ENCODE measurements around the gene DPP6.

Gene DPP6

DNA sequence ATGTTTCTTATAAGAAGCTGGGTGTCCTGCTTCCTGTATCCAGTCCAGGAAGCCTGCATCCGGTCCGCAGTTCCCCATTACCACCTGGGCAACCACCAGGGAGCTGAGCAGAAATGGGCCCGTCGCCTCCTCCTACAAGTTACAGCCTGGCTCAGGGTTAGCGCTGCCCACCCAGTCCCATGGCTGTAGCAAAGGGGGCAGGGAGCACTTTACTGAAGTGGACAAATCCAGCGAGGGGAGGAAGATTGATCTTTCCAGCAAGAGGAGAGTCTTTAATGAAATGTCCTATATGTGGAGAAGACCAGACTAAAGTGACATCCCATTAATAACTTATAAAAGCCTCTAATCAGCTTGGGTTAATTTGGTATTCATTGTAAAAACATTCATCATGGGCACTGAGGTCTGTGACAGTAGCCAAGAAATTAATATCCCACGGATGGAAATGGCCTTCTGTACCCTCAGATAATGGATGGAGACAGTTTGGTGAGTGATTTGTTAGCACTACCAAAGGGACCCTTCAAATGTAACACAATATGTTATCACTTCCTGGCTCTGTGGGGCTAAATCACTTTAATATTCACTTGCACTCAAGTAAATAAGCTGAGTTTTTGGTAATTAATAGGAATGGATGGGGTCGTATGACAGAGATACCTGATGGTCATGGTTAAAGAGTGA lies 627.3 kb downstream of the DPP6 start:
- no peak for DNase-seq

DNA sequence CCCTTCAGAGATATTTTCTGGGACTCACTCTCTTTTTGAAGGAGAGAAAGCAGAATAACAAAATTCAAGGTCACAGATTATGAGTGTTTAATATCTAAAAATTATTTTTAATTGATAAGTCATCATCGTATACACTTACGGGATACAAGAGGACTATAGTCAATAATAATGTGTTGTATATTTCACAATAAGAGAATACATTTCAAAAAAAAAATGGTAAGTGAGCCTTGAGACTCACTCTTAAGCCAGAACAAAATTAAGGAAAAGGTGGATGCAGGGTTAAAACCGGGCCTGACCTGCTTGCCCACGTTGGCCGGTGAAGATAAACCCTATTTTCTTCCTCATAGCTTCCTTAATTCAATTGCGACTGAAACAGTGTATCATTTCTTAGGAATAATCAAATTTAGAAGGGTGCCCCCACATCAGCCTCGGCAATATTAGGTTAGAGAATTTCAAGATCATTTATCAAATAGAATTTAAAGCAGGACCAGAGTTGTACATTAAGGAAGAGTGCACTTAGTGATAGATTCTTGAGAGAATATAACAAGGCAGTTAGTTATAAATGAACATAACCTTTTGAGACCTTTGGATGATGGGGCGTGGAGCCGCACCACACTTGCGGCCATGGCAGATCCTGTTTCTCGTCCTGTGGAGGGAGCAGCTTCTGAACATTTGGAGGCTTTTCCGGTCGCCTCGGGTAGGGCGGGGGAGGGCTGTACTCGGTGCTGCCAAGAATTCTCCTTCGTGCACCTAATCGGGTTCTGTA lies 628.9 kb downstream of the DPP6 start:
- no peak for DNase-seq

DNA sequence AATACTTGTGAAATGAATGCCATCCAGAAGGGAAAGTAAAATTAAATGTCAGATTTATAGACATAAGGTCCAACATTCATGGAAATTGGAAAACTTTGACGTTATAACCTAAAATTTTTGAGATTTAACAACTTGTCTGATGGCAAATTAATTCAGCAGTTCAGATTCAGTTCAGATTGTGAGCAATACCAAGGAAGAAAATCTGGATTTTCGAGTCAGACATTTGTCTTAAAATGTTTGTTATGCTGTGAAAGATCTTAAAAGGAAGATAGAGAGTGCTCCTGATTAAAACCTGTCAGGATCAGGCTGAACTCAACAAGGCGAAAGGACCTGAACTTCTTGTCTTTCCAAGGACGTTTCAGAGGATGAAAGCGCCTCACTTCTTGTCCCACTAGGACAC lies 629.8 kb downstream of the DPP6 start:
- no peak for DNase-seq

- no peak for DNase-seq
These were observed 632.7 kb downstream of the DPP6 start for GRCh38 chr7:154684666-154685563.

- no peak for DNase-seq
These were observed 633.3 kb downstream of the DPP6 start for GRCh38 chr7:154685564-154685901.

DNA sequence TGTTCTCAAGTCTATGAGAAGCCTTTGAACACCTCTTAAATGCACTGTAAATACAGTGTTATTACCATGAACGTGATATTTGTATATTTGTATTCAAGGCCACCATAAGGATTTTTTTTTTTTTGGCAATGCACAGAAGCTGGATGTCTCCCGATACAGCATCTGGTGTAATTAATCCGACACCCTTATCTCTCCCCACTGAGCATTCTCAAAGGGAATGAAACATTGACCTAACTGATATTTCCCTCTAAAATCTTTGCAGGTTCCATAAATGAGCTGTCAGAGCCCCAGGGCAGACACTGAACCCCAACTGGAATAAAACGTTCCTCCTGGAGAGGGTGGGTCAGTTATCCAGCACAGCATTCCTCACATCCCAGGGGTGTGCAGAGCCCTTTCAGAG lies 634.1 kb downstream of the DPP6 start:
- no peak for DNase-seq

- no peak for DNase-seq
These were observed 636.8 kb downstream of the DPP6 start for GRCh38 chr7:154688952-154689351.

DNA sequence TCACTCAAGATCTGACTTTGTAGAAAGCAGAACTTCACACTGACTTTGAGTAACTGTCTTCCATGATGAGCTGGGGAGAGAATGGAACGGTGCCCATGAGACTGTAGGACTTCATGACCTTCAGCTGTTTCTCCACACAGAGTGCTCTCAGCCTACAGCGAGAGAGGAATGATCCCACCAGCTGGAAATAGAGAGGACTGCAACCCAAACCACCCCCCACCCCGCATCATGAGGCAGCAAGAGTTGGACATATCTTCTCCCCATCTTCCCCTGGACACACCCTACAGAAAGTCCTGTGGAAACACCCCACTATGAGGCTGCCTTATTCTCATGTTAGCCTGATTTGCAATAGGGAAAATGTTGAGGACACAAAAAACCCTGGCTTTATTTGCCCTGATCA lies 638.2 kb downstream of the DPP6 start:
- DNase-seq, result no peak

GRCh38 chr7:154693661-154694060 lies 641.5 kb downstream of the DPP6 start:
- DNase-seq, result no peak

GRCh38 chr7:154695836-154696235 lies 643.6 kb downstream of the DPP6 start:
- no peak for DNase-seq

GRCh38 chr7:154696556-154696955 lies 644.4 kb downstream of the DPP6 start:
- DNase-seq, result no peak

- DNase-seq, result no peak
These were observed 646.6 kb downstream of the DPP6 start for GRCh38 chr7:154698726-154699291.

GRCh38 chr7:154699417-154699816 lies 647.2 kb downstream of the DPP6 start:
- DNase-seq, result no peak

GRCh38 chr7:154709840-154710520 lies 657.8 kb downstream of the DPP6 start:
- no peak for DNase-seq

- no peak for DNase-seq
These were observed 667.8 kb downstream of the DPP6 start for GRCh38 chr7:154720016-154720415.

DNA sequence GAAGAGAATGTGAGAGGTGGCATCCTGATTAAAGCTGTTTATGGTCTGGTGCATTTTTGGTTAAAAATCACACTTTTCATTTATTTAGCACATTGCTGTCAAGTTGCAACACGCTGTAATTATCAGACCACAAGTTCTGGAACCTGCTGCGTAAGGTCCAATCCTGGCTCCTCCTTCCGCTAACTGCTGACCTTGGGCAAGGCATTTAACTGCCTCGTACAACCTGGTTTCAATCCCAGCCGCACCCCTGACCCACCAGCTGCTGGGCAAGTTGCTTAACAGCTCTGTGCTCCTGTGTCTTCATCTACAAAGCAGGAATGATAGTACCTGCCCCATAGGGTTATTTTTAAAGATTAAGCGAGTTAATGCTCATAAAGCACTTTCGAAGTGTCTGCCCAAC lies 668.9 kb downstream of the DPP6 start:
- DNase-seq, result no peak

DNA sequence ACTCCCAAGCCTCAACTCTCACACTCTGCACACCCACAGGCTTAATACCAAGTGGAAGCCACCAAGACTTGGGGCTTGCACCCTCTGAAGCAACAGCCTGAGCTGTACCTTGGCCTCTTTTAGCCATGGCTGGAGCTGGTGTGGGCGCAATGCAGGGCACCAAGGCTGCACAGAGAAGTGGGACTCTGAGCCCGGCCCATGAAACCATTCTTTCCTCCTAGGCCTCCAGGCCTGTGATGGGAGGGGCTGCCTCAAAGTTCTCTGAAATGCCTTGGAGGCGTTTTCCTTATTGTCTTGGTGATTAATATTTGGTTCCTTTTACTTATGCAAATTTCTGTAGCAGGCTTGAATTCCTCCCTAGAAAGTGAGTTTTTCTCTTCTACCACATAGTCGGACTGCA lies 674.2 kb downstream of the DPP6 start:
- no peak for DNase-seq

DNA sequence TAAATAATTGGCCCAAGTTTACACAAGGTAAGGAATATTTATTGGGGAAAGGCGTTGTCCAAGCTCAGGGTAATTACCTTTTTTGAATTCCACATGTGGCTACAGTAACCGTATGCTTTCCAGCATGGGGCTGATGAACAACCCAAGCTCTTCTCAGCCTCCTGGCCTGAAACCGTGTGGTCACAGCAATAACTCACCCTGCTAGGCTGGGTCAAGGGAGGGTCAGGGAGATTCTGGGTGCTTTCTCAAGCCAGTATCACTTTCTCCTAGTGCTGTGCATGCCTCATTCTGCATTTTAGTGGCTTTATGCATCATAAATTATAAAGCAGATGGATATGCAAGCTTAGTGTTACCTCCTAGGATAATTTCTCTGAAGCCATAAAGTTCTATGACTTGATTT lies 676.9 kb downstream of the DPP6 start:
- DNase-seq, result no peak

DNA sequence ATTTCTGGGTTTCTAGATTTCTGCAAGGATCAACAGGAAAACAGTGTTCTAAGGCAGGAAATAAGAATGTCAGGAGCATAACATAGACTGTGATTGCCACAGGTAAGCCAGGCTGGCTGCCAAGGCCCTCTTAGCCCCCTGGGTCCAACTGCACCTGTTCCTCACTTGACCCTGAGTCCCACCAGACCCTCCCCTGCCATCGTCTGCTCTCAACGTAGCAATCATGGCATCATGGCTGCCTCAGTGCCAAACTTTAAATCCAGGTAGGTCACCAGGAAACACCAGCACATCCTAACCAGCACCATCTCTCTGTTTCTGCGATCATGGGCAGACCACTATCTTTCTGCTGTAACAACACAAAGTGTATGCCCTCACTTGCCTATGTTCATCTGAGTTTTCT lies 683.6 kb downstream of the DPP6 start:
- DNase-seq, result no peak

GRCh38 chr7:154736389-154736788 lies 684.2 kb downstream of the DPP6 start:
- no peak for DNase-seq

DNA sequence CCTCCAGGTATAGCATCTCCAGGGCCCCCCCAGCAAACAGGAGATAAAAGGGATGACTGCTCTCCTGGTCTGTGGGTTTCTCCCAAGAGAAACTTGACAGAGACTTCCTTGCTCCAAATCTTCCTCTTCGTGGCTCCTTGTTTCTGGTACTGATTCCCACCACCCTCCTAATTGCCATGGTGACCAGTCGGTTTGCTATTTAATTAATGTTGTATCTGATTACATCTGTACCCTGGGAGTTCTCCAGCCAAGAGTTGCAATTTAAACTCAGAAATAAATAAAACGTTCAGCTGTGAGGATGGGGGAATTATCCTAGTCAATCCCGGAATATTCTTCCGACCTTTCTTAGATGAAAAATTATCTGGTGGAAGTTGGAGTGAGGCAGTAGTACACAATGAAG lies 686.0 kb downstream of the DPP6 start:
- DNase-seq, result no peak

DNA sequence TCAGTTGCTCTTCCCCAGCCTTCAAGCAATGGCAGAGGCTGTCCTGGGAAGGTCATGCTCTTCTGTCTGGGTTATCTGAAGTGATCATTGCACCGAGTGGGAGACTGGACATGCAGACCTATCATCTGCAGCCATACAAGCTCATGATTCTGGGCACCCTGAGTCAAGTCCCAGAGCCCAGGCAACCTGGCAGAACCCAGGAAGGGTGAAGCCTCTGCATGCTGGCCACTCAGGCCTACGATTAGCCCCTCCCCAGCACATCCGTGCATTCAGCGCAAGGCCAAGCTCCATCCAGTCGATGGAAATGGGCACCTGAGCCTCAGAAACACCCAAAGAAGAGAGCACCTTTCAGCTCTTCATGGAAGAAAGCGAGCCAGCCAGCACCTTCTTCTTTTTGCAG lies 688.9 kb downstream of the DPP6 start:
- no peak for DNase-seq

GRCh38 chr7:154743206-154743605 lies 691.0 kb downstream of the DPP6 start:
- DNase-seq, result no peak

Measured in CD4-positive, alpha-beta T cell treated with Interleukin-6 for 4 hours (primary cell).